ENCODE measurements around the gene ECD. TPM values are rescaled to one million over a fixed set of nuclear protein-coding genes. Genes with fewer than 3 reads are reported as not detected.

ECD gene
- polyA plus RNA-seq, 1 donor from 2014 or later: 30.0 TPM

GRCh38 chr10:73086816-73087215 is 81.0 kb downstream of the ECD start:
- Histone ChIP-seq H3F3A (ENCODE audit: insufficient read depth, low read length, poor library complexity, severe bottlenecking) (no peaks in the 10 kb centered on the region), H3K4me3 (ENCODE audit: low read length) (no peak overlapping the region), H4K20me1 (ENCODE audit: insufficient read depth) (no peaks in the 10 kb centered on the region), H2AFZ (ENCODE audit: low read depth, low read length) (no peak overlapping the region), H3K4me2 (ENCODE audit: low read length) (no peak overlapping the region), H3K36me3 (ENCODE audit: insufficient read depth, low read length) (no peaks in the 10 kb centered on the region), H3K9ac (ENCODE audit: low read length) (no peak overlapping the region), H3K27ac (ENCODE audit: low read length) (no peak overlapping the region), H3K9me2 (ENCODE audit: insufficient read depth, low read length) (no peaks in the 10 kb centered on the region), H3K9me3 (ENCODE audit: low read length) (no peaks in the 10 kb centered on the region), H3K79me2 (replicated peaks; ENCODE audit: insufficient read depth, low read length) (peaks cover 7% of the 10 kb centered on the region), H3K27me3 (ENCODE audit: insufficient read depth, low read depth, low read length) (no peaks in the 10 kb centered on the region)
- TF ChIP-seq TAF1 (IDR thresholded peaks at IDR 0.05; ENCODE audit: low read depth) (no peak), RAD21 (conservative IDR thresholded peaks at IDR 0.05) (no peak), EZH2 (IDR thresholded peaks at IDR 0.05; ENCODE audit: borderline replicate concordance, insufficient read depth, low read length, poor library complexity, severe bottlenecking) (no peak), SMC3 (conservative IDR thresholded peaks at IDR 0.05; ENCODE audit: poor library complexity) (no peak), EP300 (conservative IDR thresholded peaks at IDR 0.05; ENCODE audit: poor library complexity, severe bottlenecking) (no peak), POLR2AphosphoS5 (IDR thresholded peaks at IDR 0.05) (no peak), MXI1 (conservative IDR thresholded peaks at IDR 0.05; ENCODE audit: poor library complexity, severe bottlenecking) (no peak)
- TF ChIP-seq, protein P1, sequence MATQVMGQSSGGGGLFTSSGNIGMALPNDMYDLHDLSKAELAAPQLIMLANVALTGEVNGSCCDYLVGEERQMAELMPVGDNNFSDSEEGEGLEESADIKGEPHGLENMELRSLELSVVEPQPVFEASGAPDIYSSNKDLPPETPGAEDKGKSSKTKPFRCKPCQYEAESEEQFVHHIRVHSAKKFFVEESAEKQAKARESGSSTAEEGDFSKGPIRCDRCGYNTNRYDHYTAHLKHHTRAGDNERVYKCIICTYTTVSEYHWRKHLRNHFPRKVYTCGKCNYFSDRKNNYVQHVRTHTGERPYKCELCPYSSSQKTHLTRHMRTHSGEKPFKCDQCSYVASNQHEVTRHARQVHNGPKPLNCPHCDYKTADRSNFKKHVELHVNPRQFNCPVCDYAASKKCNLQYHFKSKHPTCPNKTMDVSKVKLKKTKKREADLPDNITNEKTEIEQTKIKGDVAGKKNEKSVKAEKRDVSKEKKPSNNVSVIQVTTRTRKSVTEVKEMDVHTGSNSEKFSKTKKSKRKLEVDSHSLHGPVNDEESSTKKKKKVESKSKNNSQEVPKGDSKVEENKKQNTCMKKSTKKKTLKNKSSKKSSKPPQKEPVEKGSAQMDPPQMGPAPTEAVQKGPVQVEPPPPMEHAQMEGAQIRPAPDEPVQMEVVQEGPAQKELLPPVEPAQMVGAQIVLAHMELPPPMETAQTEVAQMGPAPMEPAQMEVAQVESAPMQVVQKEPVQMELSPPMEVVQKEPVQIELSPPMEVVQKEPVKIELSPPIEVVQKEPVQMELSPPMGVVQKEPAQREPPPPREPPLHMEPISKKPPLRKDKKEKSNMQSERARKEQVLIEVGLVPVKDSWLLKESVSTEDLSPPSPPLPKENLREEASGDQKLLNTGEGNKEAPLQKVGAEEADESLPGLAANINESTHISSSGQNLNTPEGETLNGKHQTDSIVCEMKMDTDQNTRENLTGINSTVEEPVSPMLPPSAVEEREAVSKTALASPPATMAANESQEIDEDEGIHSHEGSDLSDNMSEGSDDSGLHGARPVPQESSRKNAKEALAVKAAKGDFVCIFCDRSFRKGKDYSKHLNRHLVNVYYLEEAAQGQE (IDR thresholded peaks at IDR 0.05; ENCODE audit: borderline replicate concordance): no peak
- TF ChIP-seq, protein P2, sequence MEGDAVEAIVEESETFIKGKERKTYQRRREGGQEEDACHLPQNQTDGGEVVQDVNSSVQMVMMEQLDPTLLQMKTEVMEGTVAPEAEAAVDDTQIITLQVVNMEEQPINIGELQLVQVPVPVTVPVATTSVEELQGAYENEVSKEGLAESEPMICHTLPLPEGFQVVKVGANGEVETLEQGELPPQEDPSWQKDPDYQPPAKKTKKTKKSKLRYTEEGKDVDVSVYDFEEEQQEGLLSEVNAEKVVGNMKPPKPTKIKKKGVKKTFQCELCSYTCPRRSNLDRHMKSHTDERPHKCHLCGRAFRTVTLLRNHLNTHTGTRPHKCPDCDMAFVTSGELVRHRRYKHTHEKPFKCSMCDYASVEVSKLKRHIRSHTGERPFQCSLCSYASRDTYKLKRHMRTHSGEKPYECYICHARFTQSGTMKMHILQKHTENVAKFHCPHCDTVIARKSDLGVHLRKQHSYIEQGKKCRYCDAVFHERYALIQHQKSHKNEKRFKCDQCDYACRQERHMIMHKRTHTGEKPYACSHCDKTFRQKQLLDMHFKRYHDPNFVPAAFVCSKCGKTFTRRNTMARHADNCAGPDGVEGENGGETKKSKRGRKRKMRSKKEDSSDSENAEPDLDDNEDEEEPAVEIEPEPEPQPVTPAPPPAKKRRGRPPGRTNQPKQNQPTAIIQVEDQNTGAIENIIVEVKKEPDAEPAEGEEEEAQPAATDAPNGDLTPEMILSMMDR (IDR thresholded peaks at IDR 0.05; ENCODE audit: poor library complexity, severe bottlenecking): no peak

GRCh38 chr10:73084209-73084608 is 83.6 kb downstream of the ECD start:
- Histone ChIP-seq H3K4me2 (ENCODE audit: low read length) (no peak overlapping the region), H3K4me3 (ENCODE audit: low read length) (no peak overlapping the region), H3K9me2 (ENCODE audit: insufficient read depth, low read length) (no peaks in the 10 kb centered on the region), H2AFZ (ENCODE audit: low read depth, low read length) (no peak overlapping the region), H3K27me3 (ENCODE audit: insufficient read depth, low read depth, low read length) (no peaks in the 10 kb centered on the region), H3K9me3 (ENCODE audit: low read length) (no peaks in the 10 kb centered on the region), H3K79me2 (replicated peaks; ENCODE audit: insufficient read depth, low read length) (peaks cover 7% of the 10 kb centered on the region), H3K9ac (ENCODE audit: low read length) (no peak overlapping the region), H3F3A (ENCODE audit: insufficient read depth, low read length, poor library complexity, severe bottlenecking) (no peaks in the 10 kb centered on the region), H4K20me1 (ENCODE audit: insufficient read depth) (no peaks in the 10 kb centered on the region), H3K36me3 (ENCODE audit: insufficient read depth, low read length) (no peaks in the 10 kb centered on the region), H3K27ac (ENCODE audit: low read length) (no peak overlapping the region)
- TF ChIP-seq, protein P1 (IDR thresholded peaks at IDR 0.05; ENCODE audit: borderline replicate concordance): no peak
- TF ChIP-seq MXI1 (conservative IDR thresholded peaks at IDR 0.05; ENCODE audit: poor library complexity, severe bottlenecking) (no peak), TAF1 (IDR thresholded peaks at IDR 0.05; ENCODE audit: low read depth) (no peak), SMC3 (conservative IDR thresholded peaks at IDR 0.05; ENCODE audit: poor library complexity) (no peak), RAD21 (conservative IDR thresholded peaks at IDR 0.05) (no peak), POLR2AphosphoS5 (IDR thresholded peaks at IDR 0.05) (no peak), EZH2 (IDR thresholded peaks at IDR 0.05; ENCODE audit: borderline replicate concordance, insufficient read depth, low read length, poor library complexity, severe bottlenecking) (no peak), EP300 (conservative IDR thresholded peaks at IDR 0.05; ENCODE audit: poor library complexity, severe bottlenecking) (no peak)
- TF ChIP-seq, protein P2 (IDR thresholded peaks at IDR 0.05; ENCODE audit: poor library complexity, severe bottlenecking): no peak
